Fibroblast of skin of left quadriceps (primary cell): ENCODE data around the gene TEKT4.
"Not testable (repeated sequence)": the region's sequence is repeated elsewhere in the genome, so short reads cannot be mapped to it uniquely, and the experiment has no call there.

ENCODE experiments used
- DNase-seq, 2 experiments: peaks; one replicate each; pipeline ENCODE4 v3.0.0-alpha.2; 2013; ENCODE audit warnings: low read depth in 2 of 2

Gene TEKT4

GRCh38 chr2:94875820-94876522, 4.7 kb downstream of the TEKT4 start:
- DNase-seq: no peak

GRCh38 chr2:94876523-94876863, 5.3 kb downstream of the TEKT4 start:
- DNase-seq: no peak

- no peak for DNase-seq
Observed at GRCh38 chr2:94877129-94877528, 5.9 kb downstream of the TEKT4 start.

GRCh38 chr2:94878575-94878974, 7.3 kb downstream of the TEKT4 start:
- not testable (repeated sequence) for DNase-seq

GRCh38 chr2:94879314-94879981, 8.2 kb downstream of the TEKT4 start:
- no peak for DNase-seq

GRCh38 chr2:94879982-94880377, 8.8 kb downstream of the TEKT4 start:
- DNase-seq: no peak

GRCh38 chr2:94880507-94880906, 9.3 kb downstream of the TEKT4 start:
- no peak for DNase-seq

- no peak for DNase-seq
Observed at GRCh38 chr2:94881070-94881469, 9.8 kb downstream of the TEKT4 start.

- DNase-seq: no peak
Observed at GRCh38 chr2:94890234-94890633, 19.0 kb downstream of the TEKT4 start.

- DNase-seq: not testable (repeated sequence)
Observed at GRCh38 chr2:94895273-94895672, 24.0 kb downstream of the TEKT4 start.

GRCh38 chr2:94906976-94907375, 35.7 kb downstream of the TEKT4 start:
- not testable (repeated sequence) for DNase-seq

GRCh38 chr2:94923196-94923595, 52.0 kb downstream of the TEKT4 start:
- no peak for DNase-seq

- DNase-seq: not testable (repeated sequence)
Observed at GRCh38 chr2:94924999-94925398, 53.8 kb downstream of the TEKT4 start.
